Measurements from ENCODE around the gene TMEM232.
A peak's percentile ranks its signal among the peaks of the same experiment; 100 is the strongest.

The TMEM232 gene

GRCh38 chr5:110727025-110727314, 499 bp upstream of the TMEM232 start:
- peak overlapping the region; percentile 58 for H3K4me2 ChIP-seq (ENCODE audit: low read length)
- TF ChIP-seq CTCF (IDR thresholded peaks at IDR 0.05; ENCODE audit: low read depth, low read length, poor library complexity, severe bottlenecking) (no peak), EZH2phosphoT487 (IDR thresholded peaks at IDR 0.05; ENCODE audit: borderline replicate concordance, low read length) (no peak)
- no peaks in the 10 kb centered on the region for H3K79me2 ChIP-seq (ENCODE audit: control insufficient read depth, low read length)
- H3K4me3 ChIP-seq (ENCODE audit: low read length): peak overlapping the region; percentile 69
- H3K9me2 ChIP-seq (replicated peaks; ENCODE audit: control insufficient read depth, low read length): no peaks in the 10 kb centered on the region
- no peaks in the 10 kb centered on the region for H4K20me1 ChIP-seq (ENCODE audit: control insufficient read depth, insufficient read depth, low read depth, low read length)
- no peaks in the 10 kb centered on the region for H3K27me3 ChIP-seq (ENCODE audit: control insufficient read depth, low read length)
- H3K4me1 ChIP-seq (ENCODE audit: control insufficient read depth, low read length): peaks cover 6% of the 10 kb centered on the region
- H3F3A ChIP-seq (ENCODE audit: control insufficient read depth, insufficient read depth): no peaks in the 10 kb centered on the region
- no peak overlapping the region for H3K27ac ChIP-seq (ENCODE audit: low read depth, low read length)
- H3K9me3 ChIP-seq (ENCODE audit: control insufficient read depth, insufficient read depth, low read length): no peaks in the 10 kb centered on the region
- H3K36me3 ChIP-seq (ENCODE audit: control insufficient read depth, low read length): no peaks in the 10 kb centered on the region

GRCh38 chr5:110718311-110718710, 8.2 kb downstream of the TMEM232 start:
- no peaks in the 10 kb centered on the region for H3K36me3 ChIP-seq (ENCODE audit: control insufficient read depth, low read length)
- TF ChIP-seq CTCF (IDR thresholded peaks at IDR 0.05; ENCODE audit: low read depth, low read length, poor library complexity, severe bottlenecking) (no peak), EZH2phosphoT487 (IDR thresholded peaks at IDR 0.05; ENCODE audit: borderline replicate concordance, low read length) (no peak)
- no peaks in the 10 kb centered on the region for H4K20me1 ChIP-seq (ENCODE audit: control insufficient read depth, insufficient read depth, low read depth, low read length)

GRCh38 chr5:110716247-110717245, 9.9 kb downstream of the TMEM232 start:
- no peaks in the 10 kb centered on the region for H3K27me3 ChIP-seq (ENCODE audit: control insufficient read depth, low read length)
- H3K4me3 ChIP-seq (ENCODE audit: low read length): no peak overlapping the region
- H3F3A ChIP-seq (ENCODE audit: control insufficient read depth, insufficient read depth): no peaks in the 10 kb centered on the region
- H3K27ac ChIP-seq (ENCODE audit: low read depth, low read length): no peak overlapping the region
- H4K20me1 ChIP-seq (ENCODE audit: control insufficient read depth, insufficient read depth, low read depth, low read length): no peaks in the 10 kb centered on the region
- TF ChIP-seq CTCF (IDR thresholded peaks at IDR 0.05; ENCODE audit: low read depth, low read length, poor library complexity, severe bottlenecking) (no peak), EZH2phosphoT487 (IDR thresholded peaks at IDR 0.05; ENCODE audit: borderline replicate concordance, low read length) (no peak)
- no peaks in the 10 kb centered on the region for H3K79me2 ChIP-seq (ENCODE audit: control insufficient read depth, low read length)
- H3K4me1 ChIP-seq (ENCODE audit: control insufficient read depth, low read length): no peaks in the 10 kb centered on the region
- H3K4me2 ChIP-seq (ENCODE audit: low read length): no peak overlapping the region
- no peaks in the 10 kb centered on the region for H3K9me2 ChIP-seq (replicated peaks; ENCODE audit: control insufficient read depth, low read length)
- H3K9me3 ChIP-seq (ENCODE audit: control insufficient read depth, insufficient read depth, low read length): no peaks in the 10 kb centered on the region
- H3K36me3 ChIP-seq (ENCODE audit: control insufficient read depth, low read length): no peaks in the 10 kb centered on the region

More at GRCh38 chr5:110718311-110718710, 8.2 kb downstream of the TMEM232 start:
- Histone ChIP-seq H3K9me2 (replicated peaks; ENCODE audit: control insufficient read depth, low read length) (no peaks in the 10 kb centered on the region), H3K4me2 (ENCODE audit: low read length) (no peak overlapping the region), H3F3A (ENCODE audit: control insufficient read depth, insufficient read depth) (no peaks in the 10 kb centered on the region), H3K4me1 (ENCODE audit: control insufficient read depth, low read length) (no peaks in the 10 kb centered on the region), H3K27me3 (ENCODE audit: control insufficient read depth, low read length) (no peaks in the 10 kb centered on the region), H3K27ac (ENCODE audit: low read depth, low read length) (no peak overlapping the region), H3K79me2 (ENCODE audit: control insufficient read depth, low read length) (no peaks in the 10 kb centered on the region), H3K4me3 (ENCODE audit: low read length) (no peak overlapping the region), H3K9me3 (ENCODE audit: control insufficient read depth, insufficient read depth, low read length) (no peaks in the 10 kb centered on the region)
